Retina (tissue), 1 donor: Measurements from ENCODE around the gene WNT6.
A peak's percentile ranks its signal among the peaks of the same experiment; 100 is the strongest.
"Not testable (repeated sequence)": the region's sequence is repeated elsewhere in the genome, so short reads cannot be mapped to it uniquely, and the experiment has no call there.

Experiments
- DNase-seq: peaks from one replicate; pipeline ENCODE4 v3.0.0-alpha.2; 2016

Gene WNT6

GRCh38 chr2:218830526-218831306 is 28.9 kb upstream of the WNT6 start:
- DNase-seq: no peak

- no peak for DNase-seq
These were observed 28.1 kb upstream of the WNT6 start, which contains the start of gene PRKAG3 for GRCh38 chr2:218831378-218831990. Gene PRKAG3, minus strand, starts transcription at chr2:218831803.

GRCh38 chr2:218832081-218832480 is 27.5 kb upstream of the WNT6 start:
- no peak for DNase-seq

GRCh38 chr2:218832520-218832919 is 27.1 kb upstream of the WNT6 start:
- DNase-seq: no peak

GRCh38 chr2:218833023-218833609 is 26.5 kb upstream of the WNT6 start:
- no peak for DNase-seq

- no peak for DNase-seq
These were observed 24.9 kb upstream of the WNT6 start for GRCh38 chr2:218834685-218835084.

- DNase-seq: no peak
These were observed 22.1 kb upstream of the WNT6 start for GRCh38 chr2:218837495-218837894.

- DNase-seq: no peak
These were observed 20.2 kb upstream of the WNT6 start for GRCh38 chr2:218839430-218839829.

- no peak for DNase-seq
These were observed 19.7 kb upstream of the WNT6 start for GRCh38 chr2:218839888-218840287.

GRCh38 chr2:218844334-218844733 is 15.3 kb upstream of the WNT6 start:
- not testable (repeated sequence) for DNase-seq

GRCh38 chr2:218846963-218847362 is 12.6 kb upstream of the WNT6 start:
- DNase-seq: not testable (repeated sequence)

GRCh38 chr2:218849721-218850120 is 9.9 kb upstream of the WNT6 start:
- DNase-seq: no peak

- DNase-seq: no peak
These were observed 8.8 kb upstream of the WNT6 start for GRCh38 chr2:218850796-218851195.

- no peak for DNase-seq
These were observed 8.3 kb upstream of the WNT6 start for GRCh38 chr2:218851286-218851685.

- peak; percentile 74 for DNase-seq
These were observed 6.5 kb upstream of the WNT6 start for GRCh38 chr2:218852911-218853667.

GRCh38 chr2:218853766-218854165 is 5.8 kb upstream of the WNT6 start:
- no peak for DNase-seq

- no peak for DNase-seq
These were observed 4.7 kb upstream of the WNT6 start for GRCh38 chr2:218854860-218855259.

- no peak for DNase-seq
These were observed 4.1 kb upstream of the WNT6 start for GRCh38 chr2:218855305-218856166.

- no peak for DNase-seq
These were observed 3.3 kb upstream of the WNT6 start for GRCh38 chr2:218856167-218856895.

GRCh38 chr2:218856896-218857243 is 2.7 kb upstream of the WNT6 start:
- DNase-seq: no peak

GRCh38 chr2:218857371-218858137 is 2.1 kb upstream of the WNT6 start:
- DNase-seq: no peak
